Stimulated activated CD4-positive, alpha-beta T cell treated with anti-CD3 and anti-CD28 coated beads, Interleukin-1b, Interleukin-23, amount 100 ng/mL, for 1 hour (primary cell): ENCODE data around the gene SUMO3.
"Not testable (repeated sequence)": the region's sequence is repeated elsewhere in the genome, so short reads cannot be mapped to it uniquely, and the experiment has no call there.

Source experiments
- DNase-seq, 2 donors: peaks; one replicate each; pipeline ENCODE4 v3.0.0-alpha.2; 2020; ENCODE audit warnings: low read depth in 2 of 2

Gene SUMO3

DNA sequence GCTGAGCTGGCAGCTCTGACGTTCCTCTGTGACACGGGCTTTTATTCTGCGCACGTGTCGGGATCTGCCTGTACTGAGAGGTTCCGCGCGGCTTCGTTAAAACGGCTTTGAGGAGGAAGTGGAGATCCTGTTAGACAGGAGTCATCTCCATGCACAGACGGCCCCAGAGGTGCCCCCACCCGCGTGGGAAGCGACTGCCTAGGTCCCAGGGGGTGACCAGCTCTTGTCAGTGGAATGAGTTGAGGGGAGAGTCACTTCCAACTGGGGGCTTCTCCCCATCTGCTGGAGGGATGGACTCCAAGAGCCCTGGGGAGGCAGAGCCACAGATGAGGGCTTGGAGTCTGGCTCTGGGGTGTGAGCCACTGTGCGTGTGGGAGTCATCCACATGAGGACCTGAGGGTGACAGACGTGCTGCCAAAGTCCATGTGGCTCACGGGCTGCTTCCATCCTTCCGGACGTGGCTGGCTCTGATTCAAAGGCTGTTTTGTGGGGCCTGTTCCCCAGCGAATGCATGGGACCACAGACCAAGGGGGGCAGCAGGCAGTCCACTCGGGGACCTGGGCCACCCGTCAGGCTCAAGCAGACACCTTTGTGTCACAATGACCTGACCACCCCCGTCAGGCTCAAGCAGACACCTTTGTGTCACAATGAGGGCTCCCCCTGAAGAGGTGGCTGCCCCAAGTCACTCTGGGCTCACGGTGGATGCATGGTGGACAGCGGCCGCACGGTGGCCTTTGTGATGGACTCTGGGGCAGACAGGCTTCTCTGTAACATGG is 28.8 kb upstream of the SUMO3 start:
- DNase-seq = no peak

DNA sequence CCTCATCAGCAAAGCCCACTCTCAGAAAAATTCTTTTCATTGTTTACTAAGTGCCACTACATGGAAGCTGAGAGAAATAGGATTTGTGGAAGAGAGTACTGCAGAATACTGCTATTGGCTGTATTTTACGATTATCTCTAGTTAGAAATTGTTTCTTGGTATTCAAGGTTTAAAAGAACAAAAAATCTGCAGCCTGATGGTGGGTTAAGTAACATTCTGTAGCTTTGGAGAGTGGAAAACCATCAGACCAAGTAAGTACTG is 28.3 kb upstream of the SUMO3 start:
- no peak for DNase-seq

DNA sequence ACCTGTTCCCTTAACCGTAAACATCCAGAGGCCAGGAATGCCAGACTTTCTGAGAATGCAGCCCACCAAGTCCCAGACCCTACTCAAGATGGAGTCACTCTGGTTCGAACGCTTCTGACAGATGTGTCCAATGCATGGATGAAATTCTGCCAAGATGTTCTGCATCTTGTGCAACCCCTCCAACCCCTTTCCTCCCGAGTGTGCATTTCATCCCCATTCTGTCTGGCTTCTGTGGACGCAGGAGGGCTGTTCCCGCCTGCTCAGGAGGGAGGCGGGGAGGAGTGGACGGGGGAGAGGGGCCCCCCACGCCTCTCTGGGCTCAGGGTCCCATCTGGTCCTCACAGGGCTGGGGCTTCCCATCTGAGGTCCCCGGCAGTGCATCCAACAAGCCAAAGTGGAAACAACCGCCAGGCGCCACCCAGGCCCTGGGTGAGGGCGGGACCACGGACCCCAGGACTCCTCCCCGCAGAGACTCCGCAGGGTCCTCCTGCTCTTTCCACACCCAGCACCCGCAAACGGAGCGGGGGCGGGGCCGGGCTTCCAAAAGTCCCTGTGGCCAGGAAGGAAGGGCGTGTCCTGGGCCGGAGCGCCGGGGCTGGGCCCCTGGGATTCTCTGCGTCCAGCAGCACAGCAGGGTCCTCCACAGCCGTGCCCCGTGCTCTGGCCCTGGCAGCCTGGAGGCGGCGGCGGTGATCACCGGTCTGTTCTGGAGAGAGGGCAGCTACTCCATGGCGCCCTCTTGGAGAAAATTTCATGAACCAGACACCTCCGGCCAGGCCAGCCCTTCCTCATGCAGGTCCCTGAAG is 27.8 kb upstream of the SUMO3 start:
- peak in 1 of 2 donors; percentile 24 for DNase-seq

DNA sequence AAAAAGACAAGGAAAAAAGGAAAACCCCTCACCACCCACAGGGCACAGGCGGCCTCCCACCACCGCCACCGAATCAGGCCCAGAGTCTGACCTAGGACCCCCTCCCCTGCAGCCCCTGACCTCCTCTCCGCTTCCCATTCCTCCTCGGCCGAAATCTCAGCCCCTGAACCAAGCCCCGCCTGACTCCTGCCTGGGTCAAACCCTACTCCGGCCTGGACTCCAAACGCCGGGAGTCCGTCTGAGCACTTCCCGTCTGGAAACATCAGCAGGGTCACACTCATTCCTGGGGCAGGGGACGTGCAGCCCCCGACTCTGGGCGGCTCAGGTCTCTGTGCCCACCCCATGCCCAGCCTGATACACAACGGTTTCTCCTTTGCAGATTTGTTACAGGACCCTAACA is 26.4 kb upstream of the SUMO3 start:
- DNase-seq = no peak

DNA sequence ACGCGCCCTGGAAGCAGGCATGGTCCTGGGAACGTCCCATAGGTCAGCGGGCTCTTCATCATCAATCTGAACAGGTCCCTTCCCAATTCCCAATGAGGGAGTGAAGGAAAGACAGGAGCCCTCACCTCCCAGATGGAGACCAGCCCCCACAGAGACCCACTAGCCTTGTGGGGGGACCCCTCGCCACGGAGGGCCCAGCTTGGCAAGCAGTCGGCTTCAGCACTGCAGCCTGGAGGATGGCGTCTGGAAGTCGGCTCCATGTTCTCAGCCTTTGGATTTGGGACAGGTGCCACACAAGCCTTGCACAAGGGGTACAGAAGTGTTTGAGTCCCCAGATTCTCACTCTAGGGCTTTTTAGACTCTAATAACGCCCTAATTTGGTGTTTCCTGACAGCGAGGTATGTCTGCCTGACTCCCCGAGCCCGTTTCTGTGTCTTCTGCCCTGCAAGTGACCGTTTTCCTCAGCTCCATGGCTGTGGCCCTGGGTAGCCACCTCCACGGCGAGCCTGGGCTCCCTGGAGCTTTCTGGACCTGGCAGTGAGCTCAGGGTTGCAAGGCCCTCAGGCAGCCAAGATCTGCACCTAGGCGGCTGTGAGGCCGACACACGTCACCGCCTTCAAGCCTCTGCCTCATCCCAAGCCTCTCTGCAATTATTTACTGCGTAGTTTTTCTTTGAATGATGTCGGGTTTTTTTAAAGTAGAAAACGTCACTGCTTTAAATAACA is 25.0 kb upstream of the SUMO3 start:
- DNase-seq = no peak

DNA sequence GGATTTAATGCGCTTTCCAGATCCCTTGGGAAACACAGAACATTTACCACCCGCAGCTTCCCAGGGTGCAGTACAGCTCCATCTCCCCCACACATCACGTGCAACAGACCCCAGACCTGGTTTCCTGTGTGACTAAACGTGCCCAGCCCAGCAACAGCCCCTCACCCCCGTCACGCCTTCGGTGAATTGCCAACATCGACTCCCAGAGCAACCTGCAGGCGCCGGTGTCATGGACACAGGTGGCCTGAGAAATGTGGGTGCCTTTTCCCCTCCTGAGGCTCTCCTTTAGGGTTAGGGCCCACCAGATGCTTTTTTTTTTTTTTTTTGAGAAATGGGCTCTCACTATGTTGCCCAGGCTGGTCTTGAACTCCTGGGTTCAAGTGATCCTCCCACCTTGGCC is 24.2 kb upstream of the SUMO3 start:
- DNase-seq = no peak

DNA sequence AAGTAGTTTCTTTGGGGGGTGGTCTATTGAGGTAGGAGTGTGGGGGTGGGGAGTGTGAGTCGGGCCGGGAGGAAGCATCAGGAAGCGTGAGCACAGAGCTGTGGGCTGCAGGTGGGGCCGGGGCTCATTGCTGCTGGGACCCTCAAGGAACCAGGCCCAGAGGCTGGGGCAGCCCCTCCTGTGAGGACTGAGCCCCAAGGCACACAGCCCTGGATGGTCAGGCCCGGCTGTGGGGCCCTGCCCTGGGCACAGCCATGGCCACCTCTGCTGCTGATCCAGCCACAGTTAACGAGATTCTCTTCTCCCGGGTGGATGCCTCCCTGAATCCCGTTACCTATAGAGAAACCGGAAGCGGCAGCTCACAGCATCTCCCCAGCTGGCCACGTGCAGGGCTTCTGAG is 22.9 kb upstream of the SUMO3 start:
- no peak for DNase-seq

DNA sequence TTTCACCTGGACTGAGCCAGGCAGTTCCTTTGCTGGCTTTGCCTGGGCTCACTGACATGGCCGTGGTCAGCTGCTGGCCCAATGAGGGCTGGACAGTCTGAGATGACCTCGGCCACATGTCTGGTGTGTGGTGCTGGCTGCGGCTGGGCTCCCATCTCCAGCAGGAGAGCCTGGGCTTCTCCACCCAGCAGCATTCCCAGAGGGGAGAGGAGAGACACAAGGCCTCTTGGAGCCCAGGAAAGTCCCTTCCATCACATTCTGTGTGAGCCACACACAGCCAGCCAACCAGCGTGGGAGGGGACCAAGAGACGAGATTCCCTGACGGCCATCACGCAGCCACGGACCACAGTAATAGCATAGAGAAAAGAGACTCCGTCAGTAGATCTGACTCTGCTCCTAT is 21.1 kb upstream of the SUMO3 start:
- no peak for DNase-seq

DNA sequence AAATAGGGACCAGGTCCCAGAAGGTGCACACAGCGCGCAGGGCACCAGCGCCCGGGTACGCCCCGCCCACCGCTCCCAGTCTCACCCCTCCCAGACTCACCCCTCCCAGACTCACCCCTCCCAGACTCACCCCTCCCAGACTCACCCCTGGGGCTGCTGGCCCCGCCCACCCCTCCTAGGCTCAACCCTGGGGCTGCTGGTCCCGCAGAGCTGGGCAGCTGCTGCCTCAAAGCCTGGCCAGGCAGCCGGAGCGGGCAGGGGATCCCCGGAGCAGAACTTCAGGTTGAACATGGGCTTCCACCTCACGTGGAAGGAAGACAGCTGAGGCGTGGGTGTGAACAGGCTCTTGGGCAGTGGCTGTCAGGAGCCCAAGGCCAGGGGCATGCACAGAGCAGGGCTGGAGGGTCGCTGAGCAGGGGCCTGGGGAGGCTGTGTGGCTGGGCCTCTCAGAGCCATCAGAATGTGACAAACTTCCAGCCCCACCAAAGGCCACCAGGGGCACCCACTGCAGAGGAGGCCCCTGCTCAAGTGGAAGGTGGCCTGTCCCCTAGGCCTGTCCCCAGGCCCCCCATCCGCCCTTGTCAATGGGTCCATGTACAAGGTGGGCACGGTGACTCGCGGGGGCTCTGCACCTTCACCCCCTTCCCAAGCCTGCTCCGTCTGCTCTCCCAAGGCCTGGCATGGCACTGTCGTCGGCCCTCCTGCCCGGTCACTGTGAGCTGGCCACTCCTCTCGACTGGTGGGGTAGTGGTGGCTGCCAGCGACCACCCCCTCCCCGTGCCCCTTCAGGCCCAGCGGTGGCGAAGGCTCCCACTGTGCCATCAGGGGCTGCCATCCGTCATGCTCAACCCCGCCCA is 20.4 kb upstream of the SUMO3 start:
- no peak for DNase-seq

DNA sequence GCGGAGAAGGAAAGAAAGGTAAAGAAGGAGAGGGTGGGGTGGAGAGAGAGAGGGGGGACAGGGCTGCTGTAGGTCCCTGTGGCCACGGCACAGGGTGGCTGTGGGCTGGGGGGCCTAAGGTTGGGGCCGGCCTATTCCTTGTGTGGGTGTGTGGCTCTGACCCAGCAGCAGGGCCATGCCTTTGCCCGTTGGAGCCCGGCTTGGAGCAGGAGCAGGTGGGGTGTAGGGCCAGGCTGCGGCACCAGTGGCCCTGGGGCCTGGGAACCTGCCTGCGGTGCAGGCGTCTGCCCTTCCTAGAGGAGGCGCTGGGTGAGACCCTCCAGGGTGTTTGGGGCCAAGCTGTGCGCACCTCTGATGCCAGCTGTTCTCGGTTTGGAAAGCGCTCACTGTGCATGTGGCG is 19.7 kb upstream of the SUMO3 start:
- DNase-seq = no peak

DNA sequence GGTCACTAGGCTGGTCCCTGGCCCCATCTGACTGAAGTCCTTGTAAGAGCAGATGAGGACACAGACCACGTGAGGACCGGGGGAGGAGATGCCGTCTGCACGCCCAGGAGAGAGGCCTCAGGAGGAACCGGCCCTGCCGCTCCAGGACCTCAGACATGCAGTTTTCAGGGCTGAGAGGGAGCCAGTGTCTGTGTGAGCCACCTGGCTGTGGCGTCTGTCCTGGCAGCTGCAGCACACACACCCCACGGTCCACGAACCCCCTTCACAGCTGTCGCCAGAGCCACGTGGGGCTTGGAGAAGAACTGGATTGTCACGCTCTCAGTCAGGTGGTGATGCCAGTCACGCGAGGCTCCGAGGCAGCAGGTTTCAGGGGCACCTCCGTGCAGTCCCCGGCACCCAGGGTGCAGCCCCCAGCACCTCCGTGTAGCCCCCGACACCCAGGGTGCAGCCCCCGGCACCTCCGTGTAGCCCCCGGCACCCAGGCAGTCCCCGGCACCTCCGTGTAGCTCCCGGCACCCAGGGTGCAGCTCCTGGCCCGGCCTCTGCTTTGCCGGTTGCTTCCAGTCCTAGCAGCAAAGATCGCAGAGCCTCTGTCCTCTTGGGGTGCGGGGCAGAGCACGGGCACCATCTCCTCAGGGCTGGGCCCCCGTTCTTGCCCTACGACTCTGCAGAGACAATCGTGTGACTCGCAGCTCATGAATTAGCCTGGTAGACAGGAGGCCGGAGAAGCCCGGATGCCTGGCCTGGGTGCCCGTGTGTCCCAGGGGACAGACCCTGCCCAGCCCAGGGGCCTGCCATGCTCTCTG is 19.0 kb upstream of the SUMO3 start:
- DNase-seq = no peak

DNA sequence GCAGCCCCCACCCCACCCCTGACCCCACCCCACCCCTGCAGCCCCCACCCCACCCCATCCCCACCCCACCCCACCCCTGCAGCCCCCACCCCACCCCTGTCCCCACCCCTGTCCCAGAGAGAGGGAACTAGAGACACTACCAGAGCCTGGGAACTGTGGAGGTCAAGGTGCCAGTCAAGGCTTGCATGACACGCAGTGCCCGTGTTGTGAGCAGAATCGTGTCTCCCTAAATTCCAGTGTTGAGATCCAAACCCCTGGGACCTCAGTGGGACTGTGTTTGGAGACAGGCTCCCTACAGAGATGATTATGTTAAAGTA is 18.4 kb upstream of the SUMO3 start:
- no peak for DNase-seq

DNA sequence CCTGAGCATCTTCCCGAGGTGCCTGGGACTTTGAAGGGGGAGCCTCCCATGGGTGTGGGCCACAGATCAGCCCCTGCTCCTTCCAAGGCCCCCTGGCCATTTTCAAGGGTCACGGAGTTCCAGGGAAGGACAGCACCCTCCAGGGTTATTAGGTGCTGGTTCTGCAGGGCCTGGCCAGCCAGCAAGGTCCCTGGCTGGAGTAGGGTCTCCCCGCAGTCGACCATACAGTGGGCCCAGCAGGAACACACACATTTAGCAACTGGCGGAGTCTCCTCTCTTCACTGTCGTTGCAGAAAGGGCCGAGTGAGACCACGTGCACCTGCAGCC is 17.7 kb upstream of the SUMO3 start:
- DNase-seq = no peak

DNA sequence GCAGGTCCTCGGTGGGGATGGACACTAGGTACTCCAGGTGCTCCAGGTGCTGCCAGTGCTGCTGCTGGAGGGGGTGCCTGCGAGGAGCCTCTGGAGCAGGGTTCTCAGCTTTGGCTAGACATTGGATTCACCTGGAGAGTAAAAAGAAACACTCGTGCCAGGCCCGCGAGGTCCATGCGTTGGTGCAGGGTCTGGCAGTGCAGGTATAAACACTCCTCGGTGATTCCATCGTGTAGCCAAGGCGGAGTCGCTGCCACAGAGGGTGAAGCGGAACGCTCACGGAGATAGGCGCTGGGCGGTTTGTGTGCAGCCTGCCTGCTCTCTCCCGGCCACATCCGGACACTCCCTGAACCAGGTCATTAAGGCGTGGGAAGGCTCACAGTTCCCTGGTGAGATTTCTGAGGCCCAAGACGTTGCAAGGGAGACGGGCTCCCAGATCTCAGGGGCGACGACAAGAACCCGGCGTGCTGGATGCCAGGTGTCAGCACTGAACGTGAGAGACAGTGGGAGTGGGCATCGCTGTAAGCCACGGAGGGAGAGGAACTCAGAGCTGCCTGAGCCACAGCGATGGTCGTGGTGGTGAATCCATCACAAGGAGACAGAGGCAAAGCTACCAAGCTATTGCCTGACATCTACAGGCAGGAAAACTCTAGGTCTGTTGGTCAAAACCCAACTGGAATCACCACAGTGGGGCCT is 17.2 kb upstream of the SUMO3 start:
- DNase-seq = no peak

DNA sequence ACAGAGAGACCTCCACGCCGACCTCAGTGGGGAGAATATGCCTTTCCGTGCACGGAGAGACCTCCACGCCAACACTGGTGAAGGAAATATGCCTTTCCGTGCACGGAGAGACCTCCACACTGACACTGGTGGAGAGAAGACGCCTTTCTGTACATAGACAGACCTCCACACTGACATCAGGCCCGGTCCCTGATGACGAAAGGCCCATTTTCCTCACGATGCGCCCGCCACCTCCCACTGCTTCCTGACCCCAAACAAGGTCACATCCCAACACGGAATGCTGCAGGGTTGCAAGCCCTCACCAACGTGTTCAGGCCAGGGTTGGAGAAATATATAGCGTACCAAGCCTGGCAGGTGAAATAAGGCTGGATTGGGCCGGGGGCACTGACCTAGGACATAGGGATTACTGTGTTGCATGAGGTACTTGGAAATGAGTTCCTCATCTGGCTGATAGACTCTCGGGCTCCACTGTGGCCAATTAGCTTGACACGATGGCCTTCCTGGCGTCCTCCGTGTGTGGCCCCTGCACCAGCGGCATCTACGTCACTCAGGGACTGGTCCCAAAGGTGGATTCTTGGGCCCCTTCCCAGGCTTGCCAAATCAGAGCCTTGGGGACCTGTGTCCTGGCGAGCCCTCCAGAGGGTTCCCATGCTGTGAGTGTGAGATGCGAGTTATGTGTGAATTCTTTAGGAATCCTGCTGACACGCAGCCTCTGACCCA is 16.5 kb upstream of the SUMO3 start:
- DNase-seq = no peak

DNA sequence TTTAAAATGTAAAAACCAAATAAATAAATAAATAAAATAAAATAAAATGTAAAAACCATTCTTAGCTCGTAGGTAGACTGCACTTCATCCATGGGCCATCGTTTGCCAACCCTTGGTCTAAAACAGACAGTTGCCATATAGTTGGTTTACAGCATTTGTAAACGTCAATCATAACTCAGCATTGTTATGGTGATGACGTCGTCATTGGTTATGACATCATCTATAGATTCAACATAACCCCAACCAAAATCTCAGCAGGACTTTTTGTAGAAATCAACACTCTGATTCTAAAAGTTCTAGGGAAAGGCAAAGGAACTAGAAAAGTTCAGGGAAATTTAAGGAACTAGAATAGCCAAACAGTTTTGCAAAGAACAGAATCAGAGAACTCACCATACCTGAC is 15.8 kb upstream of the SUMO3 start:
- DNase-seq = no peak

DNA sequence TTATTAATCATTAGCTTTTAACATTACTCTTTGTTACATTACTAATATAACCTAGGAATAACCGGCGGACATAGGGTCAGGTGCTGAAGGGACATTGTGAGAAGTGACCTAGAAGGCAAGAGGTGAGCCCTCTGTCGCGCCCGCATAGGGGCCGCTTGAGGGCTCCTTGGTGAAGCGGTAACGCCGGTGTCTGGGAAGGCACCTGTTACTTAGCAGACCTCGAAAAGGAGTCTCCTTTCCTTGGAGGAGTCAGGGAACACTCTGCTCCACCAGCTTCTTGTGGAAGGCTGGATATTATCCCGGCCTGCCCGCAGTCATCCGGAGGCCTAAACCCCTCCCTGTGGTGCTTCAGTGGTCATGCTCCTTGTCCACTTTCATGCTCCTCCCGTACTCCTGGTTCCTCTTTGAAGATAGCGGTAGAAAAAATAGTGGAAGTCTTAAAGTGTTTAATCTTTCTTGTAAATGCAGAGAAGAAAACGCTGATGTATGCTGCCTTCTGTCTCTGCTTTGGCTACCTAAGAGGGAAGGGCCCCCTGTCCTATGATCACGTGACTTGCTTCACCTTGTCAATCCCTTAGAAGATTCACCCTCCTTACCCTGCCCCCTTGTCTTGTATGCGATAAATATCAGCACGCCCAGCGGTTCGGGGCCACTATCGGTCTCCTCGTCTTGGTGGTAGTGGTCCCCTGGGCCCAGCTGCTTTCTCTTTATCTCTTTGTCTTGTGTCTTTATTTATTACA is 14.8 kb upstream of the SUMO3 start:
- not testable (repeated sequence) for DNase-seq

DNA sequence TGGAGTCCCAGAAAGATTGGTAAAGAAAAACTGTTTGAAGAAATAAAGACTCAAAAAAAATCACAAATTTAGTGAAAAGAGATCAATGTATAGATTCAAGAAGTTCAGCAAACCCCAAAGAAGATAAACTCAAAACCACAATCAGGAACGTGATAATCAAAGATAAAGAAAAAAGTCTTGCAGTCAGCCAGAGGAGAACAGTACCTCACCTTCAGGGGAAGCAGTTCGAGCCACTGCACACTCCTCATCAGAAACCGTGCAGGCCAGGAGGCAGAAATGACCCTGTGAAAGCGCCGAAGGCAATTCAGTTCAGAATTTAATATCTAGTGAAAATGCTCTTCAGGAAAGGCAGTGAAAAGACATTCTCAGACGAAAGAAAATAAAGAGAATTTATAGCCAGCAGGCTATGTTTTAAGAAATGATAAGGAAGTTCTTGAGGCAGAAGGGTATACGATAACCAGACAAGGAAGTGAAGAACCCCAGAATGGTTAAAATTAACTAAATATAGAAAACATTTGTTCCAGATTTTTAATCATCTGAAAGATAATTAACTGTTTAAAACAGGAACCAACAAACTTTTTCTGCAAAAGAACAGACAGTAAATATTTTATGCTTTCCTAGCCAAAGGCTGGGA is 13.5 kb upstream of the SUMO3 start:
- no peak for DNase-seq

DNA sequence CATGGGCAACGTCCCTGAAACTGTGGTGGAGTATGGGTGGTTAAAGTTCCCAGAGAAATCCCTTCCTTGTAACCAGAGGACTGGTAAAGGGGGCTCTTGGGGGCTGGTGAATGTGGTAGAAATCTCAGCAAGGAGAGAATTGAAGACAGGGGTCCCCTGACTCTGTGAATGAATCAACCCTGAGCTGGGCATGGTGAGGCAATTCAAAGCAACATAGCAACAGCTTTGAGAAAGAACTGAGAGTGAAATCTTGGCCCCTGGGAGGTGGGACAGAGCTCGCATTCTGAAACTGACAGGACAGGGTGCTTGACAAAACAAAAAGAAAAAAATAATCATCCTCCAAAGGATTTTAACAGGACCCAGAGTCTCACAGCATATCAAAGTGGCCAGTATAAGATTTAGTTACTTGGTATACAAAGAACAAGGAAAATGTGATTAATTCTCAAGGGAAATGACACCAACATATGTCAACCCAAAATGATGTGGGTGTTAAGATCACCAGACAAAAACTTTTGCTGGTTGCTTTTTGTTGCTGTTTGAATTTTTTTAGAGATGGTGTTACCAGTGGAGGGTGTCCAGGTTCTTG is 11.7 kb upstream of the SUMO3 start:
- DNase-seq = no peak
